MCF 10A (cell line): ENCODE data around the gene ZNF341. TPM values are rescaled to one million over a fixed set of nuclear protein-coding genes. Genes with fewer than 3 reads are reported as not detected.

Experiments
- BruUV-seq: library from RNA; stranded (reverse); fragments of 400-500 nt; replicated peaks from 2 replicates; lab custom pipeline; 2021; lab: Mats Ljungman, UMichigan
- CTCF ChIA-PET: fragments of 300-600 bp; sonication (Branson Sonifier 250); formaldehyde crosslinking; extraction: SDS; loops from one replicate; lab custom pipeline; 2021; ENCODE audit warnings: antibody characterized with exemption, inconsistent platforms; lab: Yijun Ruan, JAX
- POLR2A ChIA-PET: fragments of 300-600, 350-650 bp; sonication (Branson Sonifier 250); formaldehyde crosslinking; extraction: SDS; loops from one replicate; lab custom pipeline; 2020; ENCODE audit warnings: antibody characterized with exemption, inconsistent platforms; lab: Yijun Ruan, JAX
- DNase-seq: peaks from one replicate; pipeline ENCODE4 v3.0.0-alpha.2; 2018; ENCODE audit not compliant: unreplicated experiment
- H3K27ac Mint-ChIP-seq: one replicate; pipeline ENCODE4 v1.8.0; 2022; ENCODE audit warnings: mild to moderate bottlenecking, low read depth, mixed read lengths; ENCODE audit not compliant: unreplicated experiment
- H3K27me3 Mint-ChIP-seq: one replicate; pipeline ENCODE4 v1.8.0; 2022; ENCODE audit warnings: mixed read lengths; ENCODE audit not compliant: insufficient read depth, unreplicated experiment
- H3K36me3 Mint-ChIP-seq: one replicate; pipeline ENCODE4 v1.8.0; 2022; ENCODE audit warnings: mild to moderate bottlenecking, moderate library complexity, mixed read lengths; ENCODE audit not compliant: insufficient read depth, unreplicated experiment
- H3K4me1 Mint-ChIP-seq: one replicate; pipeline ENCODE4 v1.8.0; 2022; ENCODE audit warnings: mixed read lengths; ENCODE audit not compliant: insufficient read depth, unreplicated experiment
- H3K4me3 Mint-ChIP-seq: one replicate; pipeline ENCODE4 v1.8.0; 2022; ENCODE audit warnings: mild to moderate bottlenecking, moderate library complexity, mixed read lengths; ENCODE audit not compliant: unreplicated experiment
- H3K9me3 Mint-ChIP-seq: one replicate; pipeline ENCODE4 v1.8.0; 2022; ENCODE audit warnings: mixed read lengths; ENCODE audit not compliant: unreplicated experiment
- intact Hi-C: fragments of 100-400 bp; cut with micrococcal nuclease; formaldehyde crosslinking; loops from 2 replicates; pipeline ENCODE4 v1.14.1; 2022
- total RNA-seq: library from RNA; stranded (reverse); gene quantifications from 2 replicates; pipeline ENCODE4 v1.2.3, GENCODE V29; 2022
- TF ChIP-seq, protein P1 (sequence below): fragments of 200-600 bp; IDR thresholded peaks from one replicate; pipeline ENCODE4 v1.8.0; 2022; ENCODE audit warnings: antibody characterized with exemption, mild to moderate bottlenecking; ENCODE audit not compliant: unreplicated experiment

The ZNF341 gene
- total RNA-seq, 1 experiment from 2014 or later: 2.0 TPM

DNA sequence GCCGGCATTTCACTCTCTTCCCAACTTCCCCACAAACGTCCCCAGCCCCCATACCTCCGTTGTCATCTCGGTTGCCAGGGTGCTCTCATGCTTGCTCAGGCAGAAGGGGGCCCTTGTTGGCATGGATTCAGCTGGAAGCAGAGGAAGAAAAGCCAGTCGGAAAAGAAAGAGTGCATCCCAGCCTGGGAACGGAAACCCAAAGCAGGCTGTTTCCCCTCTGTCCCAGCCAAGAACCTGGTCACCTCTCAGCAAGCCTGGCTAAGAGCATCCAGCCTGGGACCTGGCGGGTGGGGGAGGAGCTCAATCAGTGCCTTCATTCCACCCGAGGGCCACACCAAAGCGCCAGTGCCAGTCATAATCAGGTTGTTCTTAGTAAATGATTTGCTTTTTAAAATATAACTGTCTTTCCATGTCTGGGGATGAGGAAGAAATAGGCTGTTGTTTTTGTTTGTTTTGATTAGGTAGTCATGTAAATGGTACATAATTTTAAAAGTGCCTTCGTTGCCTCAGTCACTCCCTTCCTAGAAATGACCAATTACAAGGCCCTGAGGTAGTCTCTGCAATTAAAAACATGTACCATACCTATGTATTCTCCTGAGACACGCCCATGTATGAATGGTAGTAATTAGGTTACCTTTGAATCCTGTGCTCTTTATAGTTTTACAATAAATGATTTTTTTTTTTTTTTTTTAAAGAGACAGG is 100.5 kb downstream of the ZNF341 start:
- CTCF ChIA-PET: interaction anchor here (0.8 kb wide), 1 partner anchor 164 kb away, joined by 3 read pairs; no protein-coding TSS in a partner anchor
- TF ChIP-seq, protein P1, sequence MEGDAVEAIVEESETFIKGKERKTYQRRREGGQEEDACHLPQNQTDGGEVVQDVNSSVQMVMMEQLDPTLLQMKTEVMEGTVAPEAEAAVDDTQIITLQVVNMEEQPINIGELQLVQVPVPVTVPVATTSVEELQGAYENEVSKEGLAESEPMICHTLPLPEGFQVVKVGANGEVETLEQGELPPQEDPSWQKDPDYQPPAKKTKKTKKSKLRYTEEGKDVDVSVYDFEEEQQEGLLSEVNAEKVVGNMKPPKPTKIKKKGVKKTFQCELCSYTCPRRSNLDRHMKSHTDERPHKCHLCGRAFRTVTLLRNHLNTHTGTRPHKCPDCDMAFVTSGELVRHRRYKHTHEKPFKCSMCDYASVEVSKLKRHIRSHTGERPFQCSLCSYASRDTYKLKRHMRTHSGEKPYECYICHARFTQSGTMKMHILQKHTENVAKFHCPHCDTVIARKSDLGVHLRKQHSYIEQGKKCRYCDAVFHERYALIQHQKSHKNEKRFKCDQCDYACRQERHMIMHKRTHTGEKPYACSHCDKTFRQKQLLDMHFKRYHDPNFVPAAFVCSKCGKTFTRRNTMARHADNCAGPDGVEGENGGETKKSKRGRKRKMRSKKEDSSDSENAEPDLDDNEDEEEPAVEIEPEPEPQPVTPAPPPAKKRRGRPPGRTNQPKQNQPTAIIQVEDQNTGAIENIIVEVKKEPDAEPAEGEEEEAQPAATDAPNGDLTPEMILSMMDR: no peak
- no peak overlapping the region for H3K4me3 Mint-ChIP-seq
- POLR2A ChIA-PET: interaction anchor here (0.6 to 1.9 kb wide), 2 partner anchors 18 to 299 kb away, joined by 3 to 5 read pairs; no protein-coding TSS in a partner anchor
- BruUV-seq: no TSS peak
- intact Hi-C loops: no loop called here
- H3K27ac Mint-ChIP-seq: no peak overlapping the region
- H3K27me3 Mint-ChIP-seq: no peaks in the 10 kb centered on the region
- peaks cover 33% of the 10 kb centered on the region for H3K4me1 Mint-ChIP-seq
- no peak for DNase-seq
- H3K36me3 Mint-ChIP-seq: peaks cover 24% of the 10 kb centered on the region
- H3K9me3 Mint-ChIP-seq: no peaks in the 10 kb centered on the region

DNA sequence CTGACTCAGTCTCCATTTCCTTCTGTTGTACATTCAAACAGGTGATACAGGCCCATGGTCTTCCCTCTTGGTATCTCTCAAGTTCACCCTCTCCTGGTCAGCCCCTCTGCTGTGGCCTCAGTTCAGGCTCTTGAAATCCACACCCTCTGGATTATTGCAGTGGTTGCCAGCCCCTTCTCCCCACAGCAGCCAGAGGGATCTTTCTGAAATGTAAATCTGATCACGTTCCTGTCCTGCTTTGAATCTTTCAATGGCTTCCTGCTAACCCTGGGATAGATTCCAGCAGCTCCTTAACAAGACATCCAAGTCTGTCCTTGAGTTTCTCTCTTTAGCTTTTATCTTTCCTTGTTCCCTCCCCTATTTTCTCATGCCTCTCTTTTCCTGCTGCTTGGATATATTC is 101.5 kb downstream of the ZNF341 start:
- ChIA-PET POLR2A (interaction anchor here (0.6 to 1.0 kb wide), 2 partner anchors 21 to 300 kb away, joined by 3 read pairs; no protein-coding TSS in a partner anchor), CTCF (no interaction called here)
- Mint-ChIP-seq H3K36me3 (peaks cover 24% of the 10 kb centered on the region), H3K4me3 (no peak overlapping the region), H3K27me3 (no peaks in the 10 kb centered on the region), H3K27ac (no peak overlapping the region), H3K4me1 (peaks cover 44% of the 10 kb centered on the region), H3K9me3 (no peaks in the 10 kb centered on the region)
- BruUV-seq: no TSS peak
- intact Hi-C loops: no loop called here
- no peak for DNase-seq
- TF ChIP-seq, protein P1: no peak

DNA sequence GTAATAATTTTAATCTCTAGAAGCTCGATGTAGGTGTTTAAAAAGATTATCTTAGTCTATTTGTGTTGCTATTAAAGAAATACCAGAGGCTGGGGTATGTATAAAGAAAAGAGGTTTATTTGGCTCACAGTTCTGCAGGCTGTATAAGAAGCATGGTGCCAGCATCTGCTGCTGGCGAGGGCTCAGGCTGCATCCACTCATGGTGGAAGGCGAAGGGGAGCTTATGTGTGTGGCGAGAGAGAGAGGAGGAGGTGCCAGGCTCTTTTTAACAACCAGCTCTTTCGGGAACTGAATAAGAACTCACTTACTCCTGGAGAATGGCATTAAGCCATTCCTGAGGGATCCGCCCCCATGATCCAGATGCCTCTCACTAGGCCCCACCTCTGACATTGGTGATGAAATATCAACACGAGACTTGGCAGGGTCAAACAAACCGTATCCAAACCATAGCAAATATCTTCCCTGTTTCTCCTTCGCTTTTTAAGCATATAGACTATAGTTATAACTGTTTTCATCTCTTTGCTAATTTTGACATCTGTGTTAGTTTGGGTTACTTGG is 103.9 kb downstream of the ZNF341 start:
- TF ChIP-seq, protein P1: no peak
- no peaks in the 10 kb centered on the region for H3K27me3 Mint-ChIP-seq
- H3K9me3 Mint-ChIP-seq: no peaks in the 10 kb centered on the region
- peaks cover 36% of the 10 kb centered on the region for H3K4me1 Mint-ChIP-seq
- CTCF ChIA-PET: interaction anchor here (0.7 to 1.7 kb wide), 5 partner anchors 10 to 234 kb away, joined by 3 to 4 read pairs (median 4); no protein-coding TSS in a partner anchor
- H3K36me3 Mint-ChIP-seq: peaks cover 18% of the 10 kb centered on the region
- peak; percentile 56 for DNase-seq
- POLR2A ChIA-PET: interaction anchor here (1.0 to 2.0 kb wide), 2 partner anchors 23 to 276 kb away, joined by 3 to 6 read pairs; partner anchors contain the start of gene EIF2S2
- H3K4me3 Mint-ChIP-seq: no peak overlapping the region
- H3K27ac Mint-ChIP-seq: no peak overlapping the region
- intact Hi-C loops: no loop called here
- BruUV-seq: no TSS peak

DNA sequence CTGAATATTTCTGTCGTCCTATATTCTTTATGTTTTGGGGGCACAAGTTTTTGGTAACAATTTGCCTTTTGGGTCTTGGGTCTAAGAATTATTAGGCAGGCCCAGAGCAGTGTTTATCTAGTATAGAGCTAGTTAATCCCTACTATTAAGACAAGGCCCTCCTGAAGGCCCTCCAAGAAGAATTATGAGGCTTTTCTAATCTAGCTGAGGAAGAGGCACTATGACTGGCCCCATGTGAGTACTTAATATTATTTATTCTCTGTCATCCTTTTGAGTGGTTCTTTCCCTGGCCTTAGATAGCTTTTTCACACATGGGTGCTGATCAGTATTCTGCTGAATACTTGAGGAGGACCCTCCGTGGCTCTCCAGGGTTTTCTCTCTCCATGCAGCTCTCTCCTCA is 104.5 kb downstream of the ZNF341 start:
- no TSS peak for BruUV-seq
- Mint-ChIP-seq H3K27ac (no peak overlapping the region), H3K4me3 (no peak overlapping the region), H3K36me3 (peaks cover 18% of the 10 kb centered on the region), H3K27me3 (no peaks in the 10 kb centered on the region), H3K4me1 (peaks cover 37% of the 10 kb centered on the region), H3K9me3 (no peaks in the 10 kb centered on the region)
- TF ChIP-seq, protein P1: no peak
- ChIA-PET POLR2A (interaction anchor here (1.0 to 2.0 kb wide), 2 partner anchors 24 to 276 kb away, joined by 3 to 6 read pairs; partner anchors contain the start of gene EIF2S2), CTCF (interaction anchor here (0.7 kb wide), 1 partner anchor 24 kb away, joined by 4 read pairs; no protein-coding TSS in a partner anchor)
- no peak for DNase-seq
- intact Hi-C loops: no loop called here
